NB4 (cell line): ENCODE data around the gene CTNNA3.

Source experiments
- CTCF ChIP-seq: IDR thresholded peaks from one replicate; pipeline ENCODE4 v1.5.1; 2012; ENCODE audit warnings: low read depth, low read length
- MAX ChIP-seq: IDR thresholded peaks from 2 replicates; pipeline ENCODE4 v1.6.1; 2011; ENCODE audit warnings: low read depth, low read length
- POLR2A ChIP-seq: IDR thresholded peaks from 2 replicates; pipeline ENCODE4 v1.6.1; 2011; ENCODE audit warnings: mild to moderate bottlenecking; ENCODE audit not compliant: insufficient read length; ENCODE audit errors: extremely low read depth

- TF ChIP-seq CTCF (no peak), POLR2A (no peak), MAX (no peak)
Observed at GRCh38 chr10:67519434-67519833, 176.6 kb downstream of the CTNNA3 start.
